Stimulated activated CD4-positive, alpha-beta T cell treated with anti-CD3 and anti-CD28 coated beads, TNF-alpha, amount 100 ng/mL, for 48 hours (primary cell): Measurements from ENCODE around the gene SBK3.
"Not testable (repeated sequence)": the region's sequence is repeated elsewhere in the genome, so short reads cannot be mapped to it uniquely, and the experiment has no call there.

Source experiments
- DNase-seq, 3 donors: peaks; one replicate each; pipeline ENCODE4 v3.0.0-alpha.2; 2020; ENCODE audit warnings: low read depth in 3 of 3

SBK3 gene

GRCh38 chr19:55519451-55520311 is 25.7 kb downstream of the SBK3 start:
- DNase-seq = no peak

GRCh38 chr19:55516878-55517620 is 28.3 kb downstream of the SBK3 start:
- DNase-seq = peak; percentile 83 to 86 (median 83)

DNA sequence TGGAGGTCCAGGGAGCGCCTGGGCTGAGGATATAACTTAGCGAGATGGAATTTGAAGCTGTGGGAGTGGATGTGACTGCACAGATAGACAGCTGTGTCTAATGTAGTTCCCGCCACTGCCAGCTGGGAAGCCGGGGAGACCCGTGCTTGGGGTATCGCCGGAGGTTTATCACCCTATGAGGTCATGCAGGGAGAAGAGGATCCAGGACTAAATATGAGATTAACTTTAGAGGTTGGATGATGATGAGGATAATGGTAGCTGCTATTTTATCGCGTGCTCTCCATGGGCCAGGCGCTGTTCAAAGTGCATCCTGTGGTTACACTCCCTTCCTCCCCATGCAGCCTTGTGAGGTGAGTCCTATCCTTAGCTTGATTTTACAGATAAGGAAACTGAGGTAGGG is 37.2 kb downstream of the SBK3 start:
- no peak for DNase-seq

DNA sequence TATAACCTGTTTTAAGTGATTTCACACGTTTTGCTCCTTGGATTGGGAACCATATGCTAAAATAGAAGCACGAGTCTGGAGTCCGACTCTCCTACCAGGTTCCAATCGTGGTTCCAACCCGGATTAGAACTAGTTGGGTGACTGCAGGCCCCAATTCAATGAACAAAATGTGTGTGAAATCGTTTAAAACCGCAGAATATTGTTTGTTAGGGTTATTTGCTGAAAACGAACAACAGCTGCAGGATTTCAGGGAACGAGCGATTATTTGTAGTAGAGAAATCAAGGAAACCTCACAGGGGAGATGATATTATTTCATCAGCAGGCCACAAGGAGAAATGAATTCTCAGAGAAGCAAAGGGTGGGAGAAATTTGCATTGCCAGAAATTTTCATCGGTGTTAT is 40.4 kb downstream of the SBK3 start:
- DNase-seq = no peak

DNA sequence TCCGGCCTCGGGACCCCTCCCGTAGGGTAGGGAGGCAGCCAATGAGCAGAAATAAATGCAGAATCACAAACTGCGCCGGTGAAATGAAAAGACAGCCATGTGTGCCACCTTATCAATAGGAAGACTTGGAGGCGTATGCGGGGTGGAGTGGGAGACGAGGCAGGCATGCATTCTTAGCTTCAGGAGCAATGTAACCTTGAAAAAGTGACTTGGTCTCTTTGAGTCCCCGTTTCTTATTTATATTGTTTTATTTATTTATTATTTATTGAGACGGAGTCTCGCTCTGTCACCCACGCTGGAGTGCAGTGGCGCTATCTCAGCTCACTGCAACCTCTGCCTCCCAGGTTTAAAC is 41.1 kb downstream of the SBK3 start:
- no peak for DNase-seq

DNA sequence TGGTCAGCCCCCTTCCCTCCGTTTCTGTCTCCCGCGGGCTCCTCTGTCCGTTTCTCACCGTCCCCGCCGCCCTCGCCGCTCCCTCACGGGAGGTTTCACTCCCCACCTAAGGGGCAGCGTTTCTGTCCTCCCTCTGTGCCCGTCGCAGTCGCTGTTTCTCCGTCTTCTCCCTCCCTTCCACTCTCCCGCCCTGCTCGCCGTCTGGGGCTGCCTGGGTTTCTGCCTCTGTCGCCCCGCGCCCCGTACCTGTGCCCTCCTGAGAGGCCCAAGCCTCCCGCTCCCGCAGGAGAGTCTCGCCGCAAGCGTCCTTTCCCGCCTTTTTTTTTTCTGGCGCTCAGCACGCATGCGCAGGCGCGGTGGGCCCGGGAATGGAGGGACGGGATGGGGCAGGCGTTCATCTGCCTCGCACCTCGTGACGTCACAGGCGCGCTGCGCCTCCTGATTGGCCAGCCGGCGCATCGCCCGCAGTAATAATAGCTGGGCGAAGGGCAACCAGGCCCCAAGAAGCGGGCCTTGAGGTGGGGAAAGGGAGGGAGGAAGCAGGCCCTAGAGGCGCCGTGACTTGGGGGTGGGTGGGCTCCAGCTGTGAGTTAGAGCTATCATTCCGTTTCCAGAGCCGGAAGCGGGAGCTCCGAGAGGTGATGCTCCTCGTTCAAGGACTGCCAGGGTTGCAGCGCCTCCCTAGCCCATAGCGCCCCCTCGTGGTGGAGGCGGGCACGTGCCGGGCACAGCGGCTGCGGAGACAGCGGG is 41.7 kb downstream of the SBK3 start:
- peak; percentile 84 to 92 (median 91) for DNase-seq

DNA sequence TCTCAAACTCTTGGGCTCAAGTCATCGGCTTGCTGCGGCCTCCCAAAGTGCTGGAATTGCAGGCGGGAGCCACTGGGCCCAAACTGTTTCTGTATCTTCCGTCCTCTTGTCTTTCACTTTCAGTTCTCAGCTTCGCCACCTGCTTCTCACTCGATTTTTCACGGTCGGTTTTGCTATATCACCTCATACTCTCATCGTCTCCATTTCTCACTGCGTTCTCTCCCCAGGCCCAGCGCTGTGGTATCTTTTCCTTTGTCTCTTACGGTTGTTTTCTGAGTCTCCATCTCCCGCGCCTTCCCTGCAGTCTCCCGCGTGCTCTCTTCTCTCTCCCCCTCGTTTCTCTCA is 42.2 kb downstream of the SBK3 start:
- DNase-seq = no peak

DNA sequence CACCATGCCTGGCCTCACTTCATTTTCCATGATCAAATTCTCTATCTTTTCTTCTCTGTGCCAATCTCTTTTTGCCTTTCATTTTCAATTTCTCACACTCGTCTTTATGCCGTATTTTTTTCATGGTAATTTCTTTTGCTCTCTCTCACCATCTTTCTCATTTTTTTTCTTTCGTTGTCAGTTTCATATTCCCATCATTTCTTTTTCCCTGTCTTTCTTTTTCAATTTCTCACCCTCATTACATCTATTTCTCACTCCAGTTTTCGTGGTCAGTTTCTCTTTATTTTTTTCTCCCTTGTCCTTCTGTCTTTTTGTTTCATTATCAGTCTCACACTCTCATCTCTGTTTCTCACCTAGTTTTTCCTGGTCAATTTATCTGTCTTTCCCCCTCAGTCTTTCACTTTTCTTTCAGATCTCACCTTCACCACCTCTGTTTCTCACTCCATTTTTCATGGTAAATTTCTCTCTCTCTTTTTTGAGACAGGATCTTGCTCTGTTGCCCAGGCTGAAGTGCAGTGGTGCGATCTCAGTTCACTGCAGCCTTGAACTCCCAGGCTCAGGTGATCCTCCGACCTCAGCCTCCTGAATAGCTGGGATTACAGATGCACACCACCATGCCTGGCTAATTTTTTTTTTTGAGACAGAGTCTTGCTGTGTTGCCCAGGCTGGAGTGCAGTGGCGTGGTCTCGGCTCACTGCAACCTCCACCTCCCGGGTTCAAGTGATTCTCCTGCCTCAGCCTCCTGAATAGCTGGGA is 43.0 kb downstream of the SBK3 start:
- no peak for DNase-seq

- no peak for DNase-seq
Observed at GRCh38 chr19:55500368-55500952, 44.9 kb downstream of the SBK3 start.

DNA sequence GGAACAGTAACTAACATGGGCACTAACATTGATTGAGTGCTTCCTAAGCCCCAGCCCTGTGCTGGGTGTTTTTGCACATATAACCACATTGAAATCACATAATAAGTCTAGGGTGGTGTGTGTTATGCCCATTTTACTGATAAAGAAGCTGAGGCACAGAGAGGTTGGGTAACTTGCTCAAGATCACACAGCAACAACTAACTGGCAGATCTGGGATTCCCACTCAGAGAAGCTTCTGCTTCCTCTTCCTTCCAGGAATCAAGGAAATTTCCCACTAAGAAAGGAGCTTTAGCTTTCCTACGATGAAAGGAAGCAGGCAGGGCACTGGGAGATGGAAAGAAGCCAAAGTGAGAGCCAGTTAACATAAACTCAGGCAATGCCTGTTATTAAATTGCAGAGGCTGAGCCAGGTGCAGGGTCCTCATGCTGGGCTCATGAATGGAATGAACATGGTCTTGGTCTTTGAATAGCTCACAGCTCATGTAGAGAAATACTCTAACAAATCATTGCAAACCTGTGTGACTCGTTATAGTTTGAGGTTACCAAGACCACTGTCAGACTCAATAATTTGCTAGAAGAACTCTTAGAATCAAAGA is 47.0 kb downstream of the SBK3 start:
- no peak for DNase-seq

- no peak for DNase-seq
Observed at GRCh38 chr19:55497763-55498162, 47.6 kb downstream of the SBK3 start.

GRCh38 chr19:55496820-55497219 is 48.5 kb downstream of the SBK3 start:
- not testable (repeated sequence) for DNase-seq

- DNase-seq = no peak
Observed at GRCh38 chr19:55495646-55496349, 49.5 kb downstream of the SBK3 start.

GRCh38 chr19:55494172-55494761 is 51.1 kb downstream of the SBK3 start:
- DNase-seq = no peak

DNA sequence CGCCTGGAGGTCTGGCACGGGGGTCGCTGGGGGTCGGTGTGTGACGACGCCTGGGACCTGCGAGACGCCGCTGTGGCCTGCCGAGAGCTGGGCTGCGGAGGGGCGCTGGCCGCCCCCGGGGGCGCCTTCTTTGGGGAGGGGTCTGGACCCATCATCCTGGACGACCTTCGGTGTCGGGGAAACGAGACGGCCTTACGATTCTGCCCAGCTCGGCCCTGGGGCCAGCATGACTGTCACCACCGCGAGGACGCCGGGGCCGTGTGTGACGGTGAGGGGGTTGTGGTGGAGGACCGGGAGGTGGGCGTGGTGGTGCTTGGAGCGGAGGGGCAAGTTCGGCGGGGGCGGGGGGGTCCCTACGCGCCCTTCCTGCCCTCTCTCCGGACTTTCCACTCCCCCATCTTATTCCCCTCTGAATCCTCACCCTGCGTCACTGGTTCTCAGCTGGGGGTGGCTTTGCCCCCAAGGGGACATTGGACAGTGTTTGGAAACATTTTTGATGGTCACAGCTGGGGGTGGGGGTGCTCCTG is 51.6 kb downstream of the SBK3 start:
- DNase-seq = no peak

GRCh38 chr19:55493052-55493644 is 52.2 kb downstream of the SBK3 start:
- no peak for DNase-seq

DNA sequence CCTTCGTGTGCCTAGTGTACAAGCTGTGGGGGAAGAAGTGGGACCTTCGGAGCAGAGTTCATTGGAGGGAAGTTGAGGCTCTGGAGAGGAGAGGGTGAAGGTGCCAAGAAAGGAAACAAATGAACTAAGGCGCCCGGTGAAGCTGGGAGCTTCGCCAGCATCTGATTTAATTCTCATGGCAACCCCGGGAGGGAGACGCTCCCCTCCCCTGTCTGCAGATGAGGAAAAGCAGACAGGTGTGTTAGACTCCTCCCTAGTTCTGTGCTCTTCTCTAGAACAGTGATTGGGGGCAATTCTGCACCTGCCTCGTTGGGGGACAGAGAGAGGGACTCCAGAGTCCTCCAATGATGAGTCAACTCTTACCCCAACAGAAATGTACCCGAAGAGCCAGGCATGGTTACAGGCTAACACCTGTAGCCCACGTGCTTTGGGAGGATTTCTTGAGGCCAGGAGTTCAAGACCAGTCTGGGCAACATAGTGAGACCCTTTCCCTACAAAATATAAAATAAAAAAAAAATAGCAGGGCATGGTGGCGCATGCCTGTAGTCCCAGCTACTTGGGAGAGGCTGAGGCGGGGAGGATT is 52.9 kb downstream of the SBK3 start:
- no peak for DNase-seq

DNA sequence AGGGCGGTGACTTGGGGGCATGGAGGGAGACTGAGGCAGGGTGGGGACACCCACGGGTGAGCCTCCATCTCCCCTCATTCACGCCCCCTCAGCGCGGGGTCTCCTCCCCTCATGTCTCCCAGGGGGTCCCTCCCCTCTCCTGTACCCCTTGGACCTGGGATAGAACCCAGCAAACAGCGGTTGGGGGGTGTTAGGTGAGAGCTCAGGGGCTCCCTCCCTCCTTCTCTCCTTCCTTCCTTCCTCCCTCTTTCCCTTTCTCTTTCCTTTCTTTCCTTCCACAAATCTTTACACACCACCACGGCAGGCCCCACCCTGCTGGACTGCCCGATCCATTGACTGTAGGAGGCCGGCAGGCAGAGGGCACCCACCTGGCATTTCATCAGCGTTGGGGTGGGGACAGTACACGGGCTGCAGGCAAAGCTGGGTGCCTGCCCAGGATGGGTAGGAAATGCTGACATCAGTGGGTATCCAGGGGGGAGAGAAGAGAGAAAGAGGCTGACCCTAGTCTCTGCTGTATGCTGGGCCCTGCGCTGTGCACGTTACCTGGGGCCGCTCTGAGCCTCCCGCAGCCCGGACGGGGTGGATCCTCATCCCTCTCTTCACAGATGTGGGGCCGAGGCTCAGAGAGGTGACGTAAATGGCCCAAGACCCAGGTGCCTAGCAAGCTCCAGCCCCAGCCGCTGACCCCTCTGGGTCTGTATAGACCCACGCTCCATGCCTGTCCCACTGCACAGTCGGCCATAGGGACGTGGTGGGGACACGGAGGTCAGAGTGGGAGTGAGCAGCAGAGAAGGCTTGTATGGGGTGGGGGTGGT is 53.6 kb downstream of the SBK3 start:
- no peak for DNase-seq
